ENCODE results near the gene RANGAP1. TPM values are rescaled to one million over a fixed set of nuclear protein-coding genes. Genes with fewer than 3 reads are reported as not detected.

RANGAP1 gene
- total and polyA plus RNA-seq, 2 of the 8 experiments (the other 6 are each of a cell fraction or from before 2014, with no cell fraction given) = 121 to 171 TPM

GRCh38 chr22:41290262-41291221 lies 4.6 kb upstream of the RANGAP1 start (continued):
- TF ChIP-seq RXRA (IDR thresholded peaks at IDR 0.05; ENCODE audit: insufficient read depth, low read depth, low read length) = 0 out of 2 replicates have a peak, but pooled peaks have one; percentile 77
- TF ChIP-seq TAF7 (optimal IDR thresholded peaks at IDR 0.05; ENCODE audit: borderline replicate concordance, low read depth, low read length) = peak; percentile 31
- TF ChIP-seq CBX5 (IDR thresholded peaks at IDR 0.05; ENCODE audit: low read depth, low read length) = no peak
- peak; percentile 70; the same call in 1 of the 2 replicates for TF ChIP-seq E2F6 (IDR thresholded peaks at IDR 0.05)
- no peak for TF ChIP-seq POLR2A (IDR thresholded peaks at IDR 0.05; ENCODE audit: control extremely low read depth in 1 of 2, low read depth in 2 of 2, low read length in 2 of 2)
- TF ChIP-seq SP1 (IDR thresholded peaks at IDR 0.05; ENCODE audit: low read depth, low read length) = peak; percentile 77
- peak; percentile 80 to 97; a peak in 3 of 4 replicates for TF ChIP-seq HDAC2 (IDR thresholded peaks at IDR 0.05; ENCODE audit: borderline replicate concordance in 1 of 2, low read depth in 2 of 2, low read length in 2 of 2)
- no peak for TF ChIP-seq KDM5A (IDR thresholded peaks at IDR 0.05; ENCODE audit: low read length)
- peak; percentile 45 for TF ChIP-seq TAF1 (IDR thresholded peaks at IDR 0.05; ENCODE audit: low read depth, low read length)
